HL-60 (cell line): Measurements from ENCODE around the gene POLR2J3.
"Not testable (repeated sequence)": the region's sequence is repeated elsewhere in the genome, so short reads cannot be mapped to it uniquely, and the experiment has no call there.

Source experiments
- DNase-seq, 2 experiments: peaks; one replicate each; pipeline ENCODE4 v3.0.0-alpha.2; 2010 to 2020; ENCODE audit warnings: low read depth in 1 of 2, low spot score in 1 of 2
- H3K27ac ChIP-seq: fragments of 250-450 bp; sonication (Bioruptor Pico); replicated peaks from 2 replicates; pipeline ENCODE4 v1.5.1; 2020; ENCODE audit warnings: mild to moderate bottlenecking, moderate library complexity
- H3K27me3 ChIP-seq: fragments of 250-450 bp; sonication (Bioruptor Pico); 2 replicates; pipeline ENCODE4 v1.5.1; 2021; ENCODE audit warnings: mild to moderate bottlenecking, moderate library complexity; ENCODE audit not compliant: insufficient read depth, poor library complexity, severe bottlenecking
- H3K4me3 ChIP-seq: replicated peaks from 2 replicates; pipeline ENCODE4 v1.5.1; 2011; ENCODE audit warnings: mild to moderate bottlenecking, control low read depth, low read length; ENCODE audit not compliant: insufficient read depth
- GABPA ChIP-seq: IDR thresholded peaks from 2 replicates; pipeline ENCODE4 v1.6.1; 2012; ENCODE audit warnings: low read depth
- POLR2AphosphoS5 ChIP-seq: IDR thresholded peaks from 2 replicates; pipeline ENCODE4 v1.6.1; 2012; ENCODE audit warnings: low read depth
- REST ChIP-seq: IDR thresholded peaks from 2 replicates; pipeline ENCODE4 v1.6.1; 2012; ENCODE audit warnings: low read depth; ENCODE audit not compliant: insufficient replicate concordance
- long read RNA-seq: library from polyadenylated mRNA; unstranded; transcript quantifications from one replicate; pipeline ENCODE4 v2.0.0, GENCODE V29; 2020

Gene POLR2J3
- long read RNA-seq, full-length matches to known transcripts, result 12 of 14 reads
- long read RNA-seq, partial matches to known transcripts, result 0 of 14 reads
- long read RNA-seq, other reads (novel, unspliced or antisense), result 2 of 14 reads

- TF ChIP-seq REST (peak; percentile 30), POLR2AphosphoS5 (peak; percentile 36; the same call in 1 of the 2 replicates), GABPA (peak; percentile 53; the same call in 1 of the 2 replicates)
- peak; percentile 43 to 93 for DNase-seq
- peak within 1 kb of the TSS; percentile 65 for H3K4me3 ChIP-seq
- H3K27me3 ChIP-seq, result not testable (repeated sequence)
- H3K27ac ChIP-seq, result peak within 1 kb of the TSS; percentile 88
Observed at GRCh38 chr7:102572261-102573239, at the start of gene POLR2J3. POLR2J3 (minus strand) TSS chr7:102572583; CDS start chr7:102572521, 62 bp downstream.

- not testable (repeated sequence) for H3K27ac ChIP-seq, H3K4me3 ChIP-seq, H3K27me3 ChIP-seq, DNase-seq
Observed at GRCh38 chr7:102618122-102618521, 45.7 kb upstream of the POLR2J3 start.

- peak; percentile 12 to 27 for DNase-seq
- not testable (repeated sequence) for H3K27me3 ChIP-seq, H3K27ac ChIP-seq
- H3K4me3 ChIP-seq, result peak within 1 kb of the TSS; percentile 46
Observed at GRCh38 chr7:102616507-102617125, 44.2 kb upstream of the POLR2J3 start, which contains the start of gene RASA4. RASA4 (minus strand) TSS chr7:102616756; CDS start chr7:102616689, 67 bp downstream.

- not testable (repeated sequence) for DNase-seq, H3K27me3 ChIP-seq, H3K4me3 ChIP-seq, H3K27ac ChIP-seq
Observed at GRCh38 chr7:102615930-102616329, 43.5 kb upstream of the POLR2J3 start.

GRCh38 chr7:102614873-102615272 is 42.5 kb upstream of the POLR2J3 start:
- not testable (repeated sequence) for DNase-seq, H3K4me3 ChIP-seq, H3K27ac ChIP-seq, H3K27me3 ChIP-seq

GRCh38 chr7:102614346-102614697 is 41.9 kb upstream of the POLR2J3 start:
- not testable (repeated sequence) for DNase-seq, H3K4me3 ChIP-seq

GRCh38 chr7:102613575-102614345 is 41.4 kb upstream of the POLR2J3 start:
- not testable (repeated sequence) for H3K4me3 ChIP-seq, H3K27ac ChIP-seq, H3K27me3 ChIP-seq
- DNase-seq, result peak in 1 of 2 experiments; percentile 49

More at GRCh38 chr7:102614346-102614697, 41.9 kb upstream of the POLR2J3 start:
- not testable (repeated sequence) for H3K27ac ChIP-seq, H3K27me3 ChIP-seq

- not testable (repeated sequence) for H3K27me3 ChIP-seq, DNase-seq, H3K27ac ChIP-seq, H3K4me3 ChIP-seq
Observed at GRCh38 chr7:102611675-102612325, 39.4 kb upstream of the POLR2J3 start.

- H3K27me3 ChIP-seq, H3K4me3 ChIP-seq, H3K27ac ChIP-seq, DNase-seq: not testable (repeated sequence)
Observed at GRCh38 chr7:102611013-102611674, 38.8 kb upstream of the POLR2J3 start.

GRCh38 chr7:102610441-102610840 is 38.1 kb upstream of the POLR2J3 start:
- H3K27me3 ChIP-seq, DNase-seq, H3K27ac ChIP-seq, H3K4me3 ChIP-seq: not testable (repeated sequence)

GRCh38 chr7:102609734-102610133 is 37.4 kb upstream of the POLR2J3 start:
- not testable (repeated sequence) for H3K27ac ChIP-seq, H3K4me3 ChIP-seq, DNase-seq, H3K27me3 ChIP-seq
